GF-D8 (cell line): ENCODE results near the gene DACH1.
A peak's percentile ranks its signal among the peaks of the same experiment; 100 is the strongest.

Source experiments
- DNase-seq: peaks from one replicate; lab custom pipeline; 2025; lab: John Stamatoyannopoulos, UW

DACH1 gene

DNA sequence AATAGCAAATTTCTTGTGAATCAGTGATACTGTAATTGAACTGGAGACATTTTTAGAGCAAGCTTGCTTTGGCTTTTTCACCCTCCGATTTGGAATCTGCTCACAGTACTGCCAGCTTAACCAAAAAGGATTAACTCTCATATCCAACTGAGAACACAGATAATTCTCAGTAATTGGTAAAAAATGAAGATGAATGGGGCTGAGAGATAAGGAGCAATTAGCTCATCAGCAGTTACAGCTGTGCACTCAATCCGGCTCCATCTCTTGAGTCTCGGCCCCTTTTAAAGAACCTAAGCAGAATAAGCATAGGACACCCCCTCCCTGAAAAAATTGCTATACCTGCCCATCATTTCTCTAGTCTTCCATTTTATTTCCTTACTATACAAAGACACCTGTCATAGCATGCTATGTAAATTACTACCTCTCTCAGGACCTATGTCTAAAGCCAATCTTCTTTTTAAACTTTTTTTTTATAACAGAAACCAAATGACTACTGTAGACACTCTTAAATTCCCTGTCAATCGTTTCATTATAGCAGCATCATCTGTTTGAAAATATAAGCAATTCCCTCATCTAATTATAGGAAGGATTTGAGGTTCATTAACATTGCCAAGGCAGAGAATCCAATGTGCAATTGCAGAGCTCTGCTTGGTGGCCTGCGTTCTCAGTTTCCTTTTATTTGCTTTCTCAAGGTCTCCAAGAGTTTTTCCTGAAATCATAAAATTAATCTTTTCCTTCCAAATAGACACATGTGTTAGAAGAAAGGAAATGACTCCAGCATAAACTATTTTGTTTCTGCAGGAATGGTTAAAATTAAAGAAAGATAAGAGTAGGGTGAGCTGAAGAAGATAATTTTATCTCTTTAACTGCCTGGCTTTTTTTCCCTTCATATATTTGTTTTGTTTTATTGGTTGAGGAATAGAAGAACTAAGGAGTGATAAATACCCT lies 242.1 kb downstream of the DACH1 start:
- no peak for DNase-seq

- no peak for DNase-seq
Measured at GRCh38 chr13:71621174-71622124, 245.6 kb downstream of the DACH1 start.

DNA sequence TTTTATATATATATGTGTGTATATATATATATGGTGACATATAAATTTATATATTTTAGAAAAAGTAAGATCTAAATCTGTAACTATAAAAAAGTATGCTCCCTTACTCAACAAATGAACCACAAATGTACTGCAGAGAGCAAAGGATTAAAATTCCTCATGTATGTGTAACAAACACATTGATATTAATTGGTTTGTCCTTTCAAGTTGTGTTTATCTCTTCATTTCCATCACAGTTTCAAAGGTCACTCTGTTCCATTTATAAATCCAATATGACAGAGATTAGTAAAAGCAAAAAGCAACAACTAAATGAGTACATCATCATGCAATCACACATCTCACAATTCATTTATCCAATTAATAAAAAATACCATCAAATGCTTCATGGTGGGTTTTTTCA lies 247.9 kb downstream of the DACH1 start:
- no peak for DNase-seq

GRCh38 chr13:71618159-71618558 lies 248.8 kb downstream of the DACH1 start:
- DNase-seq: no peak

DNA sequence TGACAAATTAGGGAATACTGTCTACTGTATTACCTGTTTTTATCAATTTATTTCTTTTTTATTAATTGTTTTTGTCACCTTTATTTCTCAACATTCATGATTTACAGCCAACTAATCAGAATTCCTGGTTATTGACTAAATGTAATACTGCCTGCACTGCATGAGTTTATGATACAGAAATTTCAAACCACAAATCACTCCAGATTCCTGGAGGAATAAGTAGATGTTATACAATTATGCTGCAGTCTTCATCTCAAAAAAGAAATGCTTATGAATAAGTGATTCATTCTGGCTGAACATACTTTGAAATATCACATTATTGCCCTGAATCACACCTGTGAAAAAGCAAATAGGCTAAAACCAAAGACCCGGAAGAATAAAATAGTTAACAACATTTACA lies 249.7 kb downstream of the DACH1 start:
- DNase-seq: no peak

DNA sequence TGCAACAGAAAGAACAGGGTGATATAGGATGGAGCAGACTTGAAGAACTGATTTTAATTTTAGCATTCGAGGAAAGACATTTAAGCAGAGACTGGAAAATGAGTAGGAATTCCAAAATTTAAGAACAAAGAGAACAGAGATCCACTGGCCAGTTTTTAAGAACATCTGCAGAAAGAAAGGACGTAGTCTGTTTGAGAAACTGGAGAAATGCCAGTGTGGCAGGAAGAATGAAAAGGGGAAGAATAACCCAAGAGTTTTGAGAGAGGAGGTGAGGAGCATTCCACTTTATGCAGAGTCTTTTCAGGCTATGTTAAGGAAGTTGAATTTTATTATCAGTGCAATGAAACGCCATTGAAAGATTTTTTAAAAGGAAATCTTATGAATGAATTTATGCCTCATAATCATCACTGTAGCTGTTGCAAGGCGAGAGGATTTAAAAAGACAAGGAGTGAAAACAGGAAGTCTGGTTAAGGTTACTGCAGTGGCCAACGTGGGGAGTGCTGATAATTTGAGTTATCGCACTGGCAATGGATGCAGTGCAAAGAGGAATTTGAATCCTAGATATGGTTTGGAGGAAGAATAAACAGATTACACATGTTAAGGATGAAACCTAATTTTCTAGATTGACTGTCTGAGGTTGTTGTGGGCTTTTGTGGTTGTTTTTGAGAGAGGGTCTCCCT lies 253.8 kb downstream of the DACH1 start:
- peak; percentile 94 for DNase-seq

DNA sequence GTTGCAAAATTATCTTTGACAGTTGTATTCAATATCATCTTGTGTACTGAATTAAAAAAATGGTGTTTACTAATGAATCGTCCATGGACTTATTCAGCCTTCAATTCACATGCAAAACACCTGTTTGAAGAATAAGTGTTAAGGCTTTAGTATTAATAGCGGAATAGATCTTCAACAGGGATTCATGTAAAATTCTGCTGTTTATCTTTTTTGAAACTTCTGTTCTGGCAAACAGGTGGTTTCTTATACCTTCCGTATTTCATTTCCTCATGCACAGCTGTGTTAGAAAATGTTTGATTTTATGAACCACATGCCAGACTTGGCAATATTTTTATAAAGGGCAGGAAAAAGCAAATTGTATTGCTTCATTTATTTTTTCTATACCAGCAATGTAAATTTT lies 255.7 kb downstream of the DACH1 start:
- DNase-seq: peak; percentile 59

- DNase-seq: peak; percentile 61
Measured at GRCh38 chr13:71610876-71611275, 256.1 kb downstream of the DACH1 start.

- DNase-seq: no peak
Measured at GRCh38 chr13:71609271-71609670, 257.7 kb downstream of the DACH1 start.

DNA sequence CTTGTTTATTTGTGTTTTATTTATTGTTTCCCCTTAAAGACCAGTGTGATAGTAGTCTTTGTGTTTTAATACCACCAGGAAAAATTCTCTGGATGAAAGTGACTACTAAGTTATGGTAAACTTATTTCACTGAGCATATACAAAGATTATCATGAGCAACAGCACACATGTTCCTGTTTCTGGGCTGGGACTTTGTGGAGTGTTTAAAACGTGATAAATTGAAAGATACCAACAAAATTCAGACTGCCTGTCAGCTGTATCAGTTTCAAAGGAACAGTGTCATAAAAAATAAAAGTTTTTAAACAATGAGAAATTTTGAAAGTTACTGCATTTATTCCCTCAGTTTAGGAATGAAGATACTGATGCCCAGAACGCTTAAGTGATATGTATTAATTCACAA lies 259.4 kb downstream of the DACH1 start:
- DNase-seq: no peak

- no peak for DNase-seq
Measured at GRCh38 chr13:71606818-71607217, 260.2 kb downstream of the DACH1 start.

DNA sequence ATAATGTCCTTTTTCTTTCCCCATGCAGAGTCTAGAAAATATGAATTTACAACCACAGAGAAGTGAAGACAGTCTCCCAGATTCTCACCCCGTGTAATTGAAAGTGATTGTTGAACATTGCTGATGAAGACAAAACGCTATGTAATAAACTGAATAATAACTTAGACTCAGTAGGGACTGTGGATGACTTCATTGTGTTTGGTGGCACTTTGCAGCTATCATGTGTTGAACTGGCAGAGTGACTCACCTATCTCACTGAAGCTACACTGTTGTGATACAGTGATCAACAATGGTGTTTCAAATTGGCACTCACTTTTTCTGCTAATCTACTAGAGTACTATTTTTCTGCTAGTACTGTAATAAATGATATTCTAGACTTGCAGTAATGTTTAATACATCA lies 261.3 kb downstream of the DACH1 start:
- no peak for DNase-seq

GRCh38 chr13:71603255-71603654 lies 263.7 kb downstream of the DACH1 start:
- DNase-seq: no peak

DNA sequence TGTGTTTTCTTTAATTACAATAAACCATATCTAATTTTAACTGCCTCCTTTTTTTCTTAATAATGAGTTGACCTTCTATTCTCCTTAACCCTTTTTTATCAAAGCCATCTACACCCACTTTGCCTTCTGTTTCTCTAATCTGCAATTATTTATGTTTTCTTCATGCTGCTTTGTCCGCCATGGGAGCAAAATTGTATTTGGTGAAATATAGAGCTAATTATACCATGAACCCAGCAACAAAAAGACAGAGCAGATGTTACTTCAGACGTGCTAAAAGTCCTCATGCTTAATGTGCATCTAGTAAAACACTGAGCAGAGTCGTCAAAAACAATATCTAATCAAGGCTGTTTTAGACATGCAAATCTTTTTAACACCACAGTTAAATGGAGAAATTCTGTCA lies 264.7 kb downstream of the DACH1 start:
- DNase-seq: no peak

DNA sequence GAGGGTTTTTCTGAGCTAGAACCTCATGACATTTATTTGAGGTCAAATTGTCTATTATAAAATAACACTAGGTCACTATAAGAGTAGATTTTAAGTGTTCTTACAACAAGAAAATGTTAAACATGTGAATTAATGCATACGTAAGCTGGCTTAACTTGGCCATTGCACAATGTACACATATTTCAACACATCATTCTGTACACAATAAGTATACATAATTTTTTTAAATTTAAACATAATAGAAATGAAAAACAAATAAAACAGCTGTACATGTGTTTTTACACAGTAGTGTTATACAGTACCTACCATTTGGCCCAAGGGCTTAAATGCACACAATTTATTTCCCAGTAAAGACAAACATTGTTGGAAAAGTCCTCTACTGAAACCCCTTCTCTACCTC lies 269.9 kb downstream of the DACH1 start:
- DNase-seq: no peak

DNA sequence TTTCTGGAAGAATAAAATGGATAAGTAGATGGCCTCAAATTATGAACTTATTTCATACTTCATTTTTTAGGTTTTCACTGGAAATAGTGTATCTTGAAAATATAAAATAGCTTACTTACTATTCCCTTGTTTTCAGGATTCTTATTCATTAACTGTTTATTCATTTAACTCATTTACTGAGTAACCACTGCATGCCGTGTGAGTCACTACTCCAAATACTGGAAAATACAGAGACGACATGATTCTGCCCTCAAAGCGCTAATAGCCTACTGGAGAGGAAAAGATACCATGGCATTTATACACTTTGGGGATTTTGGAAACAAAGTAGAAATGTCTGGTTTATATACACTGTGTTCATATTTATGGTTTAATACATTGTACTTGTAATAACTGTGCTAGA lies 270.9 kb downstream of the DACH1 start:
- DNase-seq: no peak

GRCh38 chr13:71593566-71593965 lies 273.4 kb downstream of the DACH1 start:
- no peak for DNase-seq

- DNase-seq: no peak
Measured at GRCh38 chr13:71591374-71591773, 275.6 kb downstream of the DACH1 start.

GRCh38 chr13:71590654-71591148 lies 276.3 kb downstream of the DACH1 start:
- DNase-seq: no peak

- DNase-seq: no peak
Measured at GRCh38 chr13:71589032-71589431, 278.0 kb downstream of the DACH1 start.

- DNase-seq: no peak
Measured at GRCh38 chr13:71587817-71588216, 279.2 kb downstream of the DACH1 start.

DNA sequence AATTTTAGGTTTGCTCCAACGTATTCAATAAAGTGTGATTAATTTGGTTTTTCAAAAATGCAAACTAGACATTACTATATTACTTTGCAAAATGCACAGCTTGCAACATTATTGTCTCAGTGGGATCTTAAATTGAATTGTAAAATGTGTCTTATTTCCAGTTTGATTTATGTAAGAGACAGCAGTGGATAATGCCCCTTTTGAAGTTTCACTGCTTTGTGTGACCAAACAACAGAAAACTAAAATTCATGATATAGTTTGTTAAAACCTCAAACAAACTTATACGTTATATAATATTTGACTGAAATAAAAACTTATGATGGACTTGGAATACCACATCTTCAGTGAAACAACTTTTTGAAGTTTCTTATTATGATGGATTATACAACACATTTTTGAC lies 279.8 kb downstream of the DACH1 start:
- DNase-seq: no peak
